ENCODE results near the gene ATP10A. TPM values are rescaled to one million over a fixed set of nuclear protein-coding genes. Genes with fewer than 3 reads are reported as not detected.

ATP10A gene
- total RNA-seq, 4 donors from 2014 or later, result 1.6 to 8.2 (median 3.7) TPM

GRCh38 chr15:25803541-25803940 is 59.6 kb downstream of the ATP10A start:
- 90 to 91% methylated on average over 10 of the region's 10 CpGs for WGBS, 2 donors
- DNase-seq (ENCODE audit: low spot score in 2 of 2), result peak in 1 of 2 donors; percentile 78
- H3K4me3 ChIP-seq (ENCODE audit: low read depth, poor library complexity, severe bottlenecking), result no peak overlapping the region
- no peak for TF ChIP-seq POLR2A (IDR thresholded peaks at IDR 0.05)
- TF ChIP-seq CTCF (IDR thresholded peaks at IDR 0.05), result no peak
- intact Hi-C loops (cut with DNase I; ENCODE audit: low total_unique reads), result no loop called here

- TF ChIP-seq POLR2A (IDR thresholded peaks at IDR 0.05), result no peak
- TF ChIP-seq CTCF (IDR thresholded peaks at IDR 0.05), result no peak
- peak in 1 of 2 donors; percentile 54 for DNase-seq (ENCODE audit: low spot score in 2 of 2)
- intact Hi-C loops (cut with DNase I; ENCODE audit: low total_unique reads), result no loop called here
- no peak overlapping the region for H3K4me3 ChIP-seq (ENCODE audit: low read depth, poor library complexity, severe bottlenecking)
- 90 to 95% methylated on average over 11 of the region's 11 CpGs for WGBS, 2 donors
These were observed 60.1 kb downstream of the ATP10A start for GRCh38 chr15:25803036-25803435.

GRCh38 chr15:25802285-25802830 is 60.8 kb downstream of the ATP10A start:
- WGBS, 2 donors, result 80 to 90% methylated on average over 15 to 16 of the region's 16 CpGs
- no peak for TF ChIP-seq POLR2A (IDR thresholded peaks at IDR 0.05)
- no peak for TF ChIP-seq CTCF (IDR thresholded peaks at IDR 0.05)

GRCh38 chr15:25801586-25802284 is 61.4 kb downstream of the ATP10A start:
- 62 to 75% methylated on average over 23 to 24 of the region's 24 CpGs for WGBS, 2 donors
- no peak overlapping the region for H3K4me3 ChIP-seq (ENCODE audit: low read depth, poor library complexity, severe bottlenecking)
- peak in 1 of 2 donors; percentile 72 for DNase-seq (ENCODE audit: low spot score in 2 of 2)
- intact Hi-C loops (cut with DNase I; ENCODE audit: low total_unique reads), result no loop called here
- no peak for TF ChIP-seq POLR2A (IDR thresholded peaks at IDR 0.05)
- TF ChIP-seq CTCF (IDR thresholded peaks at IDR 0.05), result no peak

More at GRCh38 chr15:25802285-25802830, 60.8 kb downstream of the ATP10A start:
- intact Hi-C loops (cut with DNase I; ENCODE audit: low total_unique reads), result no loop called here
- DNase-seq (ENCODE audit: low spot score in 2 of 2), result peak in 1 of 2 donors; percentile 83
- H3K4me3 ChIP-seq (ENCODE audit: low read depth, poor library complexity, severe bottlenecking), result no peak overlapping the region

- peak in 1 of 2 donors; percentile 81 for DNase-seq (ENCODE audit: low spot score in 2 of 2)
- TF ChIP-seq CTCF (IDR thresholded peaks at IDR 0.05) (no peak), POLR2A (IDR thresholded peaks at IDR 0.05) (no peak)
- no peak overlapping the region for H3K4me3 ChIP-seq (ENCODE audit: low read depth, poor library complexity, severe bottlenecking)
- WGBS, 2 donors, result 75 to 80% methylated on average over 10 of the region's 10 CpGs
- intact Hi-C loops (cut with DNase I; ENCODE audit: low total_unique reads), result no loop called here
These were observed 62.2 kb downstream of the ATP10A start for GRCh38 chr15:25800761-25801515.
